Measurements from ENCODE around the gene ABCD4. TPM values are rescaled to one million over a fixed set of nuclear protein-coding genes. Genes with fewer than 3 reads are reported as not detected.

ABCD4 gene
- polyA plus RNA-seq, result 10 to 100 TPM; 19.2 to 38.4 TPM

DNA sequence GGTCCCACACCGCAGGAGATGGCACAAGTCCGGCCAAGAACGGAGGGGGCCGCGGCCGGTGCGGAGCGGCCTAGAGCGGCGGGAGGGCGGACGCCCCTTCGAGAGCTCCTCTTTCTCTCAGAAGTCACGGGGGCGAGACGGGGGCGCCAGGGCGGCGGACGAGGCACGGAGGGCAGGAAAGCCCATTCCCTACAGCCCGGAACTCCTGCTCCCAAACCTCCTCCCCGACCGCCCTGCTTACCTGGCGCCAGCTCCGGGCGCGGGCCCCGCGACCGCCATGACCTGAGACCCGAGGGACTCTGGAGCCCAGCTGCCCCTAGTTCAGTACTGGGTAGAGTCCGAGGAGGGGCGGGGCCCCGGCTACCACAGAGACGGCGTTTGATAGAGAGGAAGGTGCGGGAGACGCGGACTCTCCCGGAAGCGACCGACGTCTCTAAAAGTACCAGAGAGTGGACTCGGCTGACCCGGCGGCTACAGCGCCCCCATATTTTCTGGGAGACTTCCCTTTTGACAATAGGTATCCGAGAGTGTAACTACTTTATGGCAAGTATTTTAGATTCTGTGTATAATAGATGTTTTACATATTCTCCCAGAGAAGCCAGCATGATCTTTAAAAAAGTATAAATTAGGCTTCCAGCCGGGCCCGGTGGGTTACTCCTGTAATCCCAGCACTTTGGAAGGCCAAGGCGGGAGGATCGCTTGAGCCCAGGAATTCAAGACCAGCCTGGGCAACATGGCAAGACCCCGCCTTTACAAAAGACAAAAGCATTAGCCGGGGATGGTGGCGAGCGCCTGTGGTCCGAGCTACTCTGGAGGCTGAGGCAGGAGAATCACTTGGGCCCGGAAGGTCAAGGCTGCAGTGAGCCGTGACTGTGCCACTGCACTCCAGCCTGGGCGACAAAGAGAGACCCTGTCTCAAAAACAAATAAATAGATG is at the start of gene ABCD4:
TSS of gene ABCD4 (minus strand) at position 301 of the 936 bp plus-strand sequence. CDS start at position 279, 22 bp downstream.
- 11 to 13% methylated on average over 50 to 61 of the region's 61 CpGs for WGBS, 2 donors
- no peaks in the 10 kb centered on the region for H3K9me3 ChIP-seq (ENCODE audit: control insufficient read depth in 2 of 2, insufficient read depth in 1 of 2, low read depth in 1 of 2, low read length in 1 of 2)
- no peaks in the 10 kb centered on the region for H3K4me1 ChIP-seq (ENCODE audit: control insufficient read depth in 2 of 2, insufficient read depth in 2 of 2, low read length in 1 of 2)
- H3K27ac ChIP-seq (ENCODE audit: low read depth in 2 of 2, low read length in 1 of 2), result peak within 1 kb of the TSS; percentile 78 to 84
- peaks cover 0 to 10% of the 10 kb centered on the region in 2 donors for H3K36me3 ChIP-seq (ENCODE audit: control insufficient read depth in 2 of 2, insufficient read depth in 2 of 2, low read length in 1 of 2)
- H3K27me3 ChIP-seq (ENCODE audit: control insufficient read depth in 1 of 2, insufficient read depth in 2 of 2, low read length in 2 of 2), result no peaks in the 10 kb centered on the region
- peak within 1 kb of the TSS; percentile 94 for H3K4me3 ChIP-seq (ENCODE audit: low read depth in 1 of 2, low read length in 2 of 2)

DNA sequence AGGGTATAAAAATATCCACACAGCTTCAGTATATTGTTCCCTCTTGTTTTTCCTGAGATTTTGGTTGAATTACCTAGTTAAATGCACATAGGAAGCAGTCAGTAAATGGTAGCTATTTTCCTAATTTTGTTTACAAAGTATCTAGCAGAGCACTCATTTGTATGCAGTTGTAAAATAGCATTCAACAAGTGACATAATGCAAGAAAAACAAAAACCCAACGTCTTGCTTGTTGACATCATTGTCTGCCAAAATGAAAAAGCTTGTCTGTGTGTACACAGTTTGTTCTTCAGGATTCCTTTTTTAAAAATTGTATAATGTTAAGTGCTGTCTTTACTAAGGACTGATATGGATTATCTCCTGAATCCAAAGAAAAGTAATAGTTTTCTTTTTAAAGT is 48.2 kb upstream of the ABCD4 start:
- H3K4me3 ChIP-seq (ENCODE audit: low read depth in 1 of 2, low read length in 2 of 2), result no peak overlapping the region
- no peaks in the 10 kb centered on the region for H3K27me3 ChIP-seq (ENCODE audit: control insufficient read depth in 1 of 2, insufficient read depth in 2 of 2, low read length in 2 of 2)
- H3K9me3 ChIP-seq (ENCODE audit: control insufficient read depth in 2 of 2, insufficient read depth in 1 of 2, low read depth in 1 of 2, low read length in 1 of 2), result no peaks in the 10 kb centered on the region
- WGBS, 2 donors, result 7% methylated on average over 1 of the region's 1 CpG
- H3K36me3 ChIP-seq (ENCODE audit: control insufficient read depth in 2 of 2, insufficient read depth in 2 of 2, low read length in 1 of 2), result no peaks in the 10 kb centered on the region
- H3K27ac ChIP-seq (ENCODE audit: low read depth in 2 of 2, low read length in 1 of 2), result no peak overlapping the region
- no peaks in the 10 kb centered on the region for H3K4me1 ChIP-seq (ENCODE audit: control insufficient read depth in 2 of 2, insufficient read depth in 2 of 2, low read length in 1 of 2)

DNA sequence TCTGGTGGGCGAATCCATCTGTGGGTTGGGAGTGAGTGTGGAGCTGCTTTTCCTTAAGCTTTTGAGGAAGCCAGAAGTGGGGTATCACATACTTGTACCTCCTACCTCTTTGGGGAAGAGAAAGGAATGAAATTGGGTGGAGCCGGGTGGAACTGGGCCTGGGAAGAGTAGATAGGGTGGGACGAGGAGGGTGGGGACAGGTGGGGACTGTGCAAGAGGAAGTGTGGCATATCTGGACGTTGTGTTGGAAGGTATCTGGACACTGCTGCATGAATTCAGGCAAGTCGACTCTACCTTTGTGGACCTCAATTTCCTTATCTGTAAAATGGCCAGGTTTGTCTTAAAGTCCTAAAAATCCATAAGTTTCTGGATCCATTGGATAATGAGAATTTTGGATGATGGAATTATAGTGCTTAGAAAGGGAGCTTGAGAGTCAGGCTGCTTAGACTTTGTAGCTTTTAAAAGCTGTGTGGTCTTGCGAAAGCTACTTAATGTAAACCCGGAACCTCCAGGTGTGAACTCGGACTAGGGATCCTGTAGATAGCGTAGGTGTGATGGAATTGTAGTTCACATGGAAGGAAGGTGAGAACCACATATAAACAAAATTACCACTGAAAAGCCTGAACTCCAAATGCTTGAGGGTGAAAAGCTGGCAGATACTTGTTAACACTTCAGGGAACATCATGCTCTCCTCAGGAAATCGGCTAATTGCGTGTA is 47.6 kb upstream of the ABCD4 start:
- Histone ChIP-seq H3K9me3 (ENCODE audit: control insufficient read depth in 2 of 2, insufficient read depth in 1 of 2, low read depth in 1 of 2, low read length in 1 of 2) (no peaks in the 10 kb centered on the region), H3K36me3 (ENCODE audit: control insufficient read depth in 2 of 2, insufficient read depth in 2 of 2, low read length in 1 of 2) (no peaks in the 10 kb centered on the region), H3K4me1 (ENCODE audit: control insufficient read depth in 2 of 2, insufficient read depth in 2 of 2, low read length in 1 of 2) (no peaks in the 10 kb centered on the region), H3K4me3 (ENCODE audit: low read depth in 1 of 2, low read length in 2 of 2) (no peak overlapping the region), H3K27me3 (ENCODE audit: control insufficient read depth in 1 of 2, insufficient read depth in 2 of 2, low read length in 2 of 2) (no peaks in the 10 kb centered on the region), H3K27ac (ENCODE audit: low read depth in 2 of 2, low read length in 1 of 2) (no peak overlapping the region)
- 43 to 50% methylated on average over 11 of the region's 11 CpGs for WGBS, 2 donors

DNA sequence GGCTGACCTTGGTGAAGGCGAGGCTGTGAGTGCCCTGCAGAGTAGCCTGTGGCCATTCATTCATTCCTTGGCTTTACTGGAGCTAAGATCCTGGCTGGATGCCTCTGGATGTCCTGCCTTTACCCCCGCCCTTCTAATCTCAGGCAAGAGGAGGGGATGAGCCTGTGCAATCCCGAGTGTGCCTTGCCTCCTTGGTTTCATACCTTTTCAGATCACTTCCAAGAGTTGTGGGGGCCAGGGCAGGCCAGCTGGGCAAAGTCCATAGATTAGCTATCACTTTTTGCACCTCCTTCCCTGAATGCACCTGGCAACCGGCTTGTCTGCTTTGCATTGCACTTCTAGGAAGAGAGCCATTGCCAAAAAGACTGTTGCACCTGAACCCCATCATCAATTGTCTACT is 47.0 kb upstream of the ABCD4 start:
- H3K27ac ChIP-seq (ENCODE audit: low read depth in 2 of 2, low read length in 1 of 2), result no peak overlapping the region
- H3K27me3 ChIP-seq (ENCODE audit: control insufficient read depth in 1 of 2, insufficient read depth in 2 of 2, low read length in 2 of 2), result no peaks in the 10 kb centered on the region

DNA sequence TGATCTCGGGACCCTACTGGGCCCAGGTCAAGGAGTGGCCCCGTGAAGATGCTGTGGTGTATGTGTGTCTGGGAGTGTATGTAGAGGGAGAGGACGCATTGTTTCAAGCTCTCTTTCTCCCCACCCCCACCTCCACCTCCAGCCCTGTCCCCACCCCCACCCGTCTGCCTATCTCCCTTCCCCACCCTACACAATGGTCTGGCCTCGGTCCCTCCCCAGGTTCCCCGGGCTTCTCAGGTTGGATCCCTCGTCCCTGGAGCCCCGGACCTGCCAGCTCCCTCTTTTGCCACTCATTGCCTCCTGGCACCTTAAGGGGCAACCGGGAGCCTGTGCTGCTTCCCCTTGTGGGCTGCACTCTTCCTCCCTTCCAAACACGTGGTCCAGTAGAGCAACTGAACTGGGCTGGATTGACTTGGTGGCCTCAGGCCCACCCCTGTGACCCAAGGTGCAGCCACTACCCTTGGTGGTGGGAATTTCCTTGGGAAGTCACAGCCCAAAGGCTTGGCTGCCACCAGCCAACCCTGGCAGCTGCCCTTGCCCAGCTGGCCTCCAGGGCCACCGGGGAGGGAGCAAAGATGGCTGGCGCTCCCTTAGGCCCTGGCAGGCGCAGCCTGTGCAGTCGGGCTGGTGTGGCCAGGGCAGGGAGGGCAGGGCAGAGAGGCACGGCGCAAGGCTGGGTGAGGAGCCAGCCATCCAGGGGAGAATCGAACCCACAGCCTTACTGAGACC is 46.2 kb upstream of the ABCD4 start:
- no peaks in the 10 kb centered on the region for H3K27me3 ChIP-seq (ENCODE audit: control insufficient read depth in 1 of 2, insufficient read depth in 2 of 2, low read length in 2 of 2)
- H3K9me3 ChIP-seq (ENCODE audit: control insufficient read depth in 2 of 2, insufficient read depth in 1 of 2, low read depth in 1 of 2, low read length in 1 of 2), result no peaks in the 10 kb centered on the region
- no peak overlapping the region for H3K4me3 ChIP-seq (ENCODE audit: low read depth in 1 of 2, low read length in 2 of 2)
- WGBS, 2 donors, result 55 to 64% methylated on average over 15 to 17 of the region's 17 CpGs
- no peaks in the 10 kb centered on the region for H3K36me3 ChIP-seq (ENCODE audit: control insufficient read depth in 2 of 2, insufficient read depth in 2 of 2, low read length in 1 of 2)
- H3K27ac ChIP-seq (ENCODE audit: low read depth in 2 of 2, low read length in 1 of 2), result no peak overlapping the region
- H3K4me1 ChIP-seq (ENCODE audit: control insufficient read depth in 2 of 2, insufficient read depth in 2 of 2, low read length in 1 of 2), result no peaks in the 10 kb centered on the region

More for the DNA sequence above, 47.0 kb upstream of the ABCD4 start:
- Histone ChIP-seq H3K4me1 (ENCODE audit: control insufficient read depth in 2 of 2, insufficient read depth in 2 of 2, low read length in 1 of 2) (no peaks in the 10 kb centered on the region), H3K4me3 (ENCODE audit: low read depth in 1 of 2, low read length in 2 of 2) (no peak overlapping the region), H3K9me3 (ENCODE audit: control insufficient read depth in 2 of 2, insufficient read depth in 1 of 2, low read depth in 1 of 2, low read length in 1 of 2) (no peaks in the 10 kb centered on the region), H3K36me3 (ENCODE audit: control insufficient read depth in 2 of 2, insufficient read depth in 2 of 2, low read length in 1 of 2) (no peaks in the 10 kb centered on the region)
- 26 to 44% methylated on average over 3 to 4 of the region's 4 CpGs for WGBS, 2 donors

DNA sequence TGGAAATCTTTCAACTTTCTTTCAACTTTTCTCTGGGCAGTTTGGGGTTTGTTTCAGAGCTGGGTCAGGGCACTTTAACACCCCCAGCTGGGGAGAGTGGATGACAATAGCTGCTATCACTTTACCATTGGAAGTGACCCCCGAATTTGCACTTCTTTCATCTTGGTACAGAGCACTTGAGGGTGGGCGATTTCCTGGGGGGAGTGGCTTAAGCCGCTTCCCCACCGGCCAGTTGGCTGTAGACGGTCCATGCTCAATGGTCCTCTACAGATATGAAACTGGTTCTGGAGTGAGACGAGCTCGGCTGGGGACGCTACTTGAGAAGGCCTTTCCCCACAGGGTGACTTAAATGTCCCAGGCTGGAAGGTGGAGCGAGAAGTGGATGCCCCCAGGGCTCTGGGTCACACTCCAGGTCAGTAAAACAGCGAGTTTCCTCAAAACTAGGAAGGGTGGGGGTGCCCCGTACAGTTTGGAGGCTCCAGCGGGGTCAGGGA is 45.6 kb upstream of the ABCD4 start, which contains the start of gene VRTN:
TSS of gene VRTN (plus strand) at position 231 of the 494 bp plus-strand sequence. CDS start 8,313 bp downstream, outside the sequence.
- Histone ChIP-seq H3K27me3 (ENCODE audit: control insufficient read depth in 1 of 2, insufficient read depth in 2 of 2, low read length in 2 of 2) (no peaks in the 10 kb centered on the region), H3K27ac (ENCODE audit: low read depth in 2 of 2, low read length in 1 of 2) (no peak within 1 kb of the TSS)
- 63 to 69% methylated on average over 12 of the region's 12 CpGs for WGBS, 2 donors

DNA sequence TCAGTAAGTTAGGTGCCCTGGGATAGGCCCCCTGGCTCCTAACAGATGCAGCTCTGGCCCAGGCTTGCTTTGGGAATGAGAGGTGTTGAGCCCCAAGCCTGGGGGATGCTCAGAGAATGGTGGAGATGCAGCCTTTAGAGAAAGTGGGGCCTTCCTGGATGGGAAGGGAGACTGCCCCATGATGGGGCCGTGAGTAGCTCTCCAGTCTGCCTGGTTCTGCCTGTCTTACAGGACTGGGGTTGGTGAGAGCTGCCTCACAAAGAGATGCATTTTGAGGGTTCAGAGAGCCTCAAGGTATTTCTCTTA is 45.0 kb upstream of the ABCD4 start:
- H3K4me3 ChIP-seq (ENCODE audit: low read depth in 1 of 2, low read length in 2 of 2), result no peak overlapping the region
- H3K4me1 ChIP-seq (ENCODE audit: control insufficient read depth in 2 of 2, insufficient read depth in 2 of 2, low read length in 1 of 2), result no peaks in the 10 kb centered on the region
- no peaks in the 10 kb centered on the region for H3K27me3 ChIP-seq (ENCODE audit: control insufficient read depth in 1 of 2, insufficient read depth in 2 of 2, low read length in 2 of 2)
- WGBS, 2 donors, result 39 to 50% methylated on average over 1 of the region's 1 CpG
- H3K27ac ChIP-seq (ENCODE audit: low read depth in 2 of 2, low read length in 1 of 2), result no peak overlapping the region
- H3K36me3 ChIP-seq (ENCODE audit: control insufficient read depth in 2 of 2, insufficient read depth in 2 of 2, low read length in 1 of 2), result no peaks in the 10 kb centered on the region
- no peaks in the 10 kb centered on the region for H3K9me3 ChIP-seq (ENCODE audit: control insufficient read depth in 2 of 2, insufficient read depth in 1 of 2, low read depth in 1 of 2, low read length in 1 of 2)

More for the DNA sequence above, 45.6 kb upstream of the ABCD4 start, which contains the start of gene VRTN:
- Histone ChIP-seq H3K4me3 (ENCODE audit: low read depth in 1 of 2, low read length in 2 of 2) (no peak within 1 kb of the TSS), H3K9me3 (ENCODE audit: control insufficient read depth in 2 of 2, insufficient read depth in 1 of 2, low read depth in 1 of 2, low read length in 1 of 2) (no peaks in the 10 kb centered on the region), H3K36me3 (ENCODE audit: control insufficient read depth in 2 of 2, insufficient read depth in 2 of 2, low read length in 1 of 2) (no peaks in the 10 kb centered on the region), H3K4me1 (ENCODE audit: control insufficient read depth in 2 of 2, insufficient read depth in 2 of 2, low read length in 1 of 2) (no peaks in the 10 kb centered on the region)

DNA sequence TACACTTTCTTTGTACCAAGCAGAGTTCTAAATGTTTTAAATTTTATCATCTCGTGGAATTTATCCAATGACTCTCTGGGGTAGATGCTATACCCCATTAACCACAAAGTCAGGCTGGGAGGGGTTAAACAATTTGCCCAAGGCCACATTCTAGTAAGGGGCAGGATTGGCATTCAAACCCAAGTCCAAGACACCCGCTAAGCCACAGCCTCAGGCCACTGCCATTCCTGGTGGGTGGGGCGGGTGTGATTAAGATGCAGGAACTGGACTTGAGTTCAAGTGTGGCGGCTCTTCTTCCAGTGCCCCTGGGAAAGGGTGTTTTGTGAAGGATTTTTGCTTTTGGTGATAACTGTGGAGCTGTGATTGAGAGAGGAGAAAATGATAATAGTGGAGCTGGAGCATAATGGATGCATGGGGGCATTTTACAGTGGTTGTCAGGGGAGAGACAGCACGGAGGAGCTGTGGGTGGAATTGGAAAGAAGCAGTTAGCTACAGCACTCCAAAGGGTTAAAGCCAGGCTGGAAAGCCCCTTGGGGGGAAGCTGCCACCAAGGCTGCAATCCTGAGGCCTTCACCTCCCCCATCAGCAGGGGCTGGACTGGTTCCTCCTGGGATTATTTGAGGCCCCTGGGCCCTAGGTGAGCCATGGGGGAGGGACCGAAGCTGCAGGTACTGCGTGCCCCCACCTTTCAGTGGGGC is 44.5 kb upstream of the ABCD4 start:
- Histone ChIP-seq H3K27me3 (ENCODE audit: control insufficient read depth in 1 of 2, insufficient read depth in 2 of 2, low read length in 2 of 2) (no peaks in the 10 kb centered on the region), H3K27ac (ENCODE audit: low read depth in 2 of 2, low read length in 1 of 2) (no peak overlapping the region)

DNA sequence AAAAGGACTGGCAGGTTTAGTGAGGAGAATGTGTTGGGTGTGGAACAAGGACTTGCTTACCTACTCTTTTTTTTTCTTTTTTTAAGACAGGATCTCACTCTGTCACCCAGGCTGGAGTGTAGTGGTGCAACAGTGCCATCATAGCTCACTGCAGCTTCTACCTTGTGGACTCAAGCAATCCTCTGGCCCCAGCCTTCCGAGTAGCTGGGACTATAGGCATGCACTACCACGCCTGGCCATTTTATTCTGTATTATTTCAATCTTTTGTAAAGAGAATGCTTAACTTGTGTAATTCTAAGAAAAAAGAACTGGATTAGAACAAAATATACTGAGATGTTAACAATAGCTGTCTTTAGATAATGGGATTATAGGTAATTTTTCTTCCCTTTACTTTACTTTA is 43.6 kb upstream of the ABCD4 start:
- no peaks in the 10 kb centered on the region for H3K4me1 ChIP-seq (ENCODE audit: control insufficient read depth in 2 of 2, insufficient read depth in 2 of 2, low read length in 1 of 2)
- no peak overlapping the region for H3K4me3 ChIP-seq (ENCODE audit: low read depth in 1 of 2, low read length in 2 of 2)
- no peaks in the 10 kb centered on the region for H3K9me3 ChIP-seq (ENCODE audit: control insufficient read depth in 2 of 2, insufficient read depth in 1 of 2, low read depth in 1 of 2, low read length in 1 of 2)
- no peak overlapping the region for H3K27ac ChIP-seq (ENCODE audit: low read depth in 2 of 2, low read length in 1 of 2)
- no peaks in the 10 kb centered on the region for H3K36me3 ChIP-seq (ENCODE audit: control insufficient read depth in 2 of 2, insufficient read depth in 2 of 2, low read length in 1 of 2)
- 70 to 81% methylated on average over 2 of the region's 2 CpGs for WGBS, 2 donors
- H3K27me3 ChIP-seq (ENCODE audit: control insufficient read depth in 1 of 2, insufficient read depth in 2 of 2, low read length in 2 of 2), result no peaks in the 10 kb centered on the region

More for the DNA sequence above, 44.5 kb upstream of the ABCD4 start:
- no peaks in the 10 kb centered on the region for H3K9me3 ChIP-seq (ENCODE audit: control insufficient read depth in 2 of 2, insufficient read depth in 1 of 2, low read depth in 1 of 2, low read length in 1 of 2)
- 63 to 75% methylated on average over 7 of the region's 7 CpGs for WGBS, 2 donors
- no peaks in the 10 kb centered on the region for H3K36me3 ChIP-seq (ENCODE audit: control insufficient read depth in 2 of 2, insufficient read depth in 2 of 2, low read length in 1 of 2)
- no peaks in the 10 kb centered on the region for H3K4me1 ChIP-seq (ENCODE audit: control insufficient read depth in 2 of 2, insufficient read depth in 2 of 2, low read length in 1 of 2)
- H3K4me3 ChIP-seq (ENCODE audit: low read depth in 1 of 2, low read length in 2 of 2), result no peak overlapping the region
